Tibial nerve (tissue), 4 donors: ENCODE data around the gene ATRNL1. TPM values are rescaled to one million over a fixed set of nuclear protein-coding genes. Genes with fewer than 3 reads are reported as not detected.

Source experiments
- DNase-seq, 2 donors: peaks; one replicate each; pipeline ENCODE4 v3.0.0-alpha.2; 2019; ENCODE audit warnings: low spot score in 2 of 2
- H3K27ac ChIP-seq, 4 donors: fragments of 200-600 bp; sonication (generic) in 3 of 4; one replicate each; pipeline ENCODE4 v1.5.1; 2017 to 2019; ENCODE audit warnings: mild to moderate bottlenecking in 1 of 4
- H3K27me3 ChIP-seq, 2 donors: fragments of 200-600 bp; sonication (generic) in 1 of 2; one replicate each; pipeline versions ENCODE4 v1.5.1 to v1.6.0; 2017 to 2019
- H3K36me3 ChIP-seq, 3 donors: fragments of 200-600 bp; sonication (generic); one replicate each; pipeline ENCODE4 v1.5.1; 2018 to 2019
- H3K4me1 ChIP-seq, 4 donors: fragments of 200-600 bp; sonication (generic) in 3 of 4; one replicate each; pipeline ENCODE4 v1.5.1; 2017 to 2019
- H3K4me3 ChIP-seq, 4 donors: fragments of 200-600 bp; sonication (generic) in 3 of 4; one replicate each; pipeline ENCODE4 v1.5.1; 2017 to 2019; ENCODE audit warnings: mild to moderate bottlenecking in 1 of 4, moderate library complexity in 1 of 4
- H3K9me3 ChIP-seq, 4 donors: fragments of 200-600 bp; sonication (generic) in 3 of 4; one replicate each; pipeline ENCODE4 v1.5.1; 2017 to 2019
- CTCF ChIP-seq, 5 experiments: fragments of 200-600 bp in 3 of 5; fragments of 450-650 bp in 2 of 5; sonication (generic) in 3 of 5; IDR thresholded peaks; one replicate each; pipeline ENCODE4 v1.5.1; 2016 to 2019; ENCODE audit warnings: antibody characterized with exemption in 5 of 5, mild to moderate bottlenecking in 3 of 5, moderate library complexity in 2 of 5
- EP300 ChIP-seq, 2 donors: sonication (generic); formaldehyde crosslinking; IDR thresholded peaks; one replicate each; pipeline ENCODE4 v1.6.1; 2017; ENCODE audit warnings: antibody characterized with exemption in 2 of 2, mild to moderate bottlenecking in 1 of 2
- POLR2A ChIP-seq, 2 donors: fragments of 450-650 bp; IDR thresholded peaks; one replicate each; pipeline ENCODE4 v1.6.1; 2017; ENCODE audit warnings: antibody characterized with exemption in 2 of 2, mild to moderate bottlenecking in 2 of 2, moderate library complexity in 2 of 2
- WGBS, 2 donors: methylation state at CpG; one replicate each; pipeline ENCODE4 v1.1.5; 2018; 5-methylcytosine and 5-hydroxymethylcytosine counted together
- total RNA-seq, 4 donors: library from RNA; depleted of rRNA; stranded (reverse); fragments of >200 nt; gene quantifications; one replicate each; pipeline ENCODE4 v1.1.0, GENCODE V29; 2016

Gene ATRNL1
- total RNA-seq, 4 donors from 2014 or later, result 1.0 to 5.4 (median 2.7) TPM

- H3K27ac ChIP-seq, result no peak overlapping the region
- no peak overlapping the region for H3K4me3 ChIP-seq
- H3K36me3 ChIP-seq, result no peaks in the 10 kb centered on the region
- no peaks in the 10 kb centered on the region for H3K4me1 ChIP-seq
- DNase-seq, result no peak
- TF ChIP-seq EP300 (IDR thresholded peaks at IDR 0.05) (no peak), CTCF (IDR thresholded peaks at IDR 0.05) (no peak), POLR2A (IDR thresholded peaks at IDR 0.05) (no peak)
- no peaks in the 10 kb centered on the region for H3K9me3 ChIP-seq
- no peaks in the 10 kb centered on the region for H3K27me3 ChIP-seq
These were observed 678.6 kb downstream of the ATRNL1 start for GRCh38 chr10:115771755-115772154.

GRCh38 chr10:115772606-115773005 is 679.4 kb downstream of the ATRNL1 start:
- WGBS, 2 donors, result 72 to 76% methylated on average over 1 of the region's 1 CpG
- no peak for DNase-seq
- no peaks in the 10 kb centered on the region for H3K9me3 ChIP-seq
- H3K27ac ChIP-seq, result no peak overlapping the region
- no peak for TF ChIP-seq POLR2A (IDR thresholded peaks at IDR 0.05)
- TF ChIP-seq EP300 (IDR thresholded peaks at IDR 0.05), result no peak
- no peak for TF ChIP-seq CTCF (IDR thresholded peaks at IDR 0.05)
- no peaks in the 10 kb centered on the region for H3K27me3 ChIP-seq
- H3K4me1 ChIP-seq, result no peaks in the 10 kb centered on the region
- H3K4me3 ChIP-seq, result no peak overlapping the region
- H3K36me3 ChIP-seq, result no peaks in the 10 kb centered on the region

- H3K27ac ChIP-seq, result peak overlapping the region in 1 of 4 donors; percentile 12
- no peaks in the 10 kb centered on the region for H3K36me3 ChIP-seq
- TF ChIP-seq POLR2A (IDR thresholded peaks at IDR 0.05), result no peak
- no peak for TF ChIP-seq CTCF (IDR thresholded peaks at IDR 0.05)
- no peak for TF ChIP-seq EP300 (IDR thresholded peaks at IDR 0.05)
- no peaks in the 10 kb centered on the region for H3K27me3 ChIP-seq
- no peak for DNase-seq
- H3K9me3 ChIP-seq, result no peaks in the 10 kb centered on the region
- WGBS, 2 donors, result 90 to 98% methylated on average over 2 of the region's 2 CpGs
- H3K4me3 ChIP-seq, result no peak overlapping the region
- H3K4me1 ChIP-seq, result no peaks in the 10 kb centered on the region
These were observed 680.7 kb downstream of the ATRNL1 start for GRCh38 chr10:115773832-115774231.

GRCh38 chr10:115774721-115775120 is 681.6 kb downstream of the ATRNL1 start:
- Histone ChIP-seq H3K27me3 (no peaks in the 10 kb centered on the region), H3K4me3 (no peak overlapping the region), H3K9me3 (no peaks in the 10 kb centered on the region), H3K36me3 (no peaks in the 10 kb centered on the region), H3K4me1 (no peaks in the 10 kb centered on the region), H3K27ac (no peak overlapping the region)
- no peak for DNase-seq
- WGBS, 2 donors, result 21 to 22% methylated on average over 2 of the region's 2 CpGs
- TF ChIP-seq EP300 (IDR thresholded peaks at IDR 0.05), result no peak
- no peak for TF ChIP-seq CTCF (IDR thresholded peaks at IDR 0.05)
- no peak for TF ChIP-seq POLR2A (IDR thresholded peaks at IDR 0.05)

DNA sequence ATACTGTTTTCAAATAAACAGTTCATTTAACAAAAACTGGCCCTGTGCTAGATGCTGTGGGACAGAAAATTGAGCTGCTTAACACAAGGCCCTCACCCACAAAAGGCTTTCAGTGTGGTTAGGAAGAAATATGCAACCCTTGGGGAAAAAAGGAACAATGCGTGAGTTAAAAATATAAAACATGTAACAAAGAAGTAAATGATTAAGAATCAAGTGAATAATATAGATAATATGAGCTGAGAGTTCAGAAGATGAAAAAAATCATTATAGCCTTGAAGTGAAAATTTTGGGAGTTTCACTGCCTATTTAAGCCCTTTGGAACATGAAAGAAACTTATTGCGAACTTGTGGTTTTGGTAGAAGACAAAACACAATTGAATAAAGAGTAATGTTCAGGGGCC is 684.5 kb downstream of the ATRNL1 start:
- Histone ChIP-seq H3K4me1 (no peaks in the 10 kb centered on the region), H3K9me3 (no peaks in the 10 kb centered on the region), H3K27me3 (no peaks in the 10 kb centered on the region), H3K4me3 (no peak overlapping the region), H3K36me3 (no peaks in the 10 kb centered on the region), H3K27ac (peak overlapping the region in 1 of 4 donors; percentile 77)
- DNase-seq, result no peak
- TF ChIP-seq POLR2A (IDR thresholded peaks at IDR 0.05), result no peak
- TF ChIP-seq EP300 (IDR thresholded peaks at IDR 0.05), result no peak
- TF ChIP-seq CTCF (IDR thresholded peaks at IDR 0.05), result no peak
- WGBS, 2 donors, result 45 to 56% methylated on average over 2 of the region's 2 CpGs
